ENCODE data around the gene SFMBT1. TPM values are rescaled to one million over a fixed set of nuclear protein-coding genes. Genes with fewer than 3 reads are reported as not detected.

Gene SFMBT1
- total and polyA plus RNA-seq, 8 donors: 8.0 to 12.9 (median 9.4) TPM

GRCh38 chr3:52971895-52972294 lies 74.0 kb downstream of the SFMBT1 start:
- intact Hi-C loops (cut with DNase I): no loop called here
- Histone ChIP-seq H3K4me1 (no peaks in the 10 kb centered on the region), H3K4me3 (no peak overlapping the region), H3K27ac (no peak overlapping the region), H3K36me3 (no peaks in the 10 kb centered on the region), H3K27me3 (no peaks in the 10 kb centered on the region), H3K9me3 (no peaks in the 10 kb centered on the region)
- no peak for DNase-seq
- ATAC-seq: no peak
- TF ChIP-seq, protein P1, sequence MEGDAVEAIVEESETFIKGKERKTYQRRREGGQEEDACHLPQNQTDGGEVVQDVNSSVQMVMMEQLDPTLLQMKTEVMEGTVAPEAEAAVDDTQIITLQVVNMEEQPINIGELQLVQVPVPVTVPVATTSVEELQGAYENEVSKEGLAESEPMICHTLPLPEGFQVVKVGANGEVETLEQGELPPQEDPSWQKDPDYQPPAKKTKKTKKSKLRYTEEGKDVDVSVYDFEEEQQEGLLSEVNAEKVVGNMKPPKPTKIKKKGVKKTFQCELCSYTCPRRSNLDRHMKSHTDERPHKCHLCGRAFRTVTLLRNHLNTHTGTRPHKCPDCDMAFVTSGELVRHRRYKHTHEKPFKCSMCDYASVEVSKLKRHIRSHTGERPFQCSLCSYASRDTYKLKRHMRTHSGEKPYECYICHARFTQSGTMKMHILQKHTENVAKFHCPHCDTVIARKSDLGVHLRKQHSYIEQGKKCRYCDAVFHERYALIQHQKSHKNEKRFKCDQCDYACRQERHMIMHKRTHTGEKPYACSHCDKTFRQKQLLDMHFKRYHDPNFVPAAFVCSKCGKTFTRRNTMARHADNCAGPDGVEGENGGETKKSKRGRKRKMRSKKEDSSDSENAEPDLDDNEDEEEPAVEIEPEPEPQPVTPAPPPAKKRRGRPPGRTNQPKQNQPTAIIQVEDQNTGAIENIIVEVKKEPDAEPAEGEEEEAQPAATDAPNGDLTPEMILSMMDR (IDR thresholded peaks at IDR 0.05): no peak

DNA sequence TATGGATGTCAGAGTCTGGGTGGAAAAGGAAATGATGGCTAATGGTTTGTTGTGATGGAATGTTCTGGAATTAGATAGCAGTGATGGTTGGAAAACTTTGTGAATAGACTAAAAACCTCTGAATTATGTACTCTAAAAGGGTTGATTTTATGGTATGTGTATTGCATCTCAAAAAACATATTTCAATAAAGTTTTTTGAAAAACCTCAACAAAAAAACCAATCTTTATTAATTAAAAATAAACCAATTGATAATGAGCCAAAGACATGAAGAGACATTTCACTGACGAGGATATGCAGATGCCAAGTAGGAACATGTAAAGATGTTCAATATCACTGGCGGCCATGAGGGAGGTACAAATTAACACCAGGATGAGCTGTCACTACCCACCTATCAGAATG lies 78.5 kb downstream of the SFMBT1 start:
- Histone ChIP-seq H3K27me3 (no peaks in the 10 kb centered on the region), H3K4me1 (no peaks in the 10 kb centered on the region), H3K27ac (no peak overlapping the region), H3K4me3 (no peak overlapping the region), H3K9me3 (no peaks in the 10 kb centered on the region), H3K36me3 (no peaks in the 10 kb centered on the region)
- TF ChIP-seq, protein P1 (IDR thresholded peaks at IDR 0.05): no peak
- intact Hi-C loops (cut with DNase I): no loop called here
- ATAC-seq: no peak
- no peak for DNase-seq

GRCh38 chr3:52962160-52962559 lies 83.7 kb downstream of the SFMBT1 start:
- H3K9me3 ChIP-seq: no peaks in the 10 kb centered on the region
- no peak overlapping the region for H3K4me3 ChIP-seq
- H3K27ac ChIP-seq: no peak overlapping the region
- ATAC-seq (no peak), DNase-seq (no peak)
- TF ChIP-seq, protein P1 (IDR thresholded peaks at IDR 0.05): no peak
- no peaks in the 10 kb centered on the region for H3K4me1 ChIP-seq
- no peaks in the 10 kb centered on the region for H3K27me3 ChIP-seq
- H3K36me3 ChIP-seq: no peaks in the 10 kb centered on the region
- intact Hi-C loops (cut with DNase I): no loop called here

DNA sequence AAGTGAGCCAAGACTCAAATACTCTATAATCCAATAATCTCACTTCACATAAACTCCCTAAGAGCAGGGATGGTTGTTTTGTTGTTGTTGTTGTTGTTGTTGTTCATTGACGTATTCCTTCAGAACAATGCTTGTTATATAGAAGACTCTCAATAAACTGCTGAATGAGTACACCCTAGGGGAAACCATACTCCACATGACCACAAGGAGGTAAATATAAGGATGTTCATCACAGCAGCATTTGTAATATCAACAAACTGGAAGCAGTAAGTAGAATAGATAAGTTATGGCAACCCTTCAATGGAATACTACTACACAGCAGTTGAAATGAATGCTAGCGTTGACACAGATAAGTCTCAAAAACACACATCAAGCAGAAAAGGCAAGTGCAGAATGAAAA lies 86.1 kb downstream of the SFMBT1 start:
- Histone ChIP-seq H3K4me1 (no peaks in the 10 kb centered on the region), H3K9me3 (no peaks in the 10 kb centered on the region), H3K4me3 (no peak overlapping the region), H3K36me3 (no peaks in the 10 kb centered on the region), H3K27ac (no peak overlapping the region), H3K27me3 (no peaks in the 10 kb centered on the region)
- TF ChIP-seq, protein P1 (IDR thresholded peaks at IDR 0.05): no peak
- ATAC-seq: no peak
- DNase-seq: no peak
- intact Hi-C loops (cut with DNase I): no loop called here

DNA sequence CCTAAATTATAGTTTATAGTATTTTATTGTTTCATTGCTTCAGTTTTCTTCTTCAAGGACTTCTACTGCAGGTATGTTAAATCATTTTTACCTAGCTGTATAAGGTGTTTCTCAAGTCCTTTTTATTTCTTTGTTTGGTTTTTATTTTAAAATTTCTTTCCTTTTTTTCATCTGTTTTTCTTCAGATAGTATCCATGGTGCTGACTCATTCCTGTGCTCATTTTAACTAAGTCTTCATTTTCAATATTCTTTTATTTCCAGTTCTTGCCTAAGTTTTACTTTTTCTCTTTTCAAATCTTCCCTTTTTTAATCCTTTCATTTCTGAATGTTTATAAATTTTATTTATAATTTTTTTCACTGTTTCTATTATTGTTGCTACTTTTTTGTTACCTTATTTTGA lies 106.3 kb downstream of the SFMBT1 start:
- TF ChIP-seq, protein P1 (IDR thresholded peaks at IDR 0.05): no peak
- no peak overlapping the region for H3K4me3 ChIP-seq
- no peak for DNase-seq
- intact Hi-C loops (cut with DNase I): no loop called here
- H3K36me3 ChIP-seq: peaks cover 0 to 11% of the 10 kb centered on the region in 2 donors
- no peak overlapping the region for H3K27ac ChIP-seq
- ATAC-seq: no peak
- H3K4me1 ChIP-seq: peaks cover 0 to 4% of the 10 kb centered on the region in 2 donors
- H3K9me3 ChIP-seq: no peaks in the 10 kb centered on the region
- H3K27me3 ChIP-seq: no peaks in the 10 kb centered on the region

Measured in left lung (tissue), 10 donors.